NCI-H2107 treated with DMSO at 0.1 percent for 48 hours (cell line): Measurements from ENCODE around the gene MED13L.

Experiments
- DNase-seq: peaks from one replicate; lab custom pipeline; 2025; ENCODE audit not compliant: unreplicated experiment; lab: John Stamatoyannopoulos, UW

Gene MED13L

DNA sequence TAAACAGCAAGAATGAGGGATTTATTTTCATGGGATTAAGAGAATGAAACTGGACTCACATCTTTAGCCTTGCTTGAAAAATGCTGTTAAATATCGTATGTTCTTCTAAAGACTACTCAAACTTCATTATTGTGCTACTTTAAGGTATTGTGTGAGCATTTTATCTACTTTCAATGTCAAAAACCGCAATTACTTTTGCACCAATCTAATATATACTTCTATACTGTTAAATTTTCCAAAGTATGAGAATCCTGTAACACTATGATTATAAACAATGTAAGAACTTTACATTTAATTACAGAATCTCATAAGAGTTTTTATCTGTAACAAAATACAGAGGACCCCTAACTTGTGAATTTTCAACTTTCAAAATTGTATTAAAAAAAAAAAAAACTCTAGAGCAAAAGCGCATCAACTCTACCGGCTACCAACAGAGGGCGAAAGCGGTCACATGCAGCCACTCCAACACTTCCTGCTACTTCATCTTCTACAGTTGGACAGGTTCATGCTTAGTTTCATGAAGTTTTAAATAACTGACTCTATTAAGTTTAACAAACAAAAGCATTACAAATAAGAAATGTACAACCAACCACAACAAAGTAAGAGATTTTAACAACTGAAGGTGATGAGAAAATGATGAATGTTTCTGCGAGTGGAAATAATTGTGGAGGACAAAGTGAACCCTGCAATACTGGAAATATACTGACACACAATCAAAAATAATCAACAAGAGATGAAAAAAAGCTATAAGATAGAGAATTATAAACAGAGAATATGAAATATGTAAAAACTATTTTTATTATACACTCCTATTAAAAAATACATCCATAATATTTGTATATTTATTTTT lies 210.9 kb downstream of the MED13L start:
- DNase-seq, result no peak

DNA sequence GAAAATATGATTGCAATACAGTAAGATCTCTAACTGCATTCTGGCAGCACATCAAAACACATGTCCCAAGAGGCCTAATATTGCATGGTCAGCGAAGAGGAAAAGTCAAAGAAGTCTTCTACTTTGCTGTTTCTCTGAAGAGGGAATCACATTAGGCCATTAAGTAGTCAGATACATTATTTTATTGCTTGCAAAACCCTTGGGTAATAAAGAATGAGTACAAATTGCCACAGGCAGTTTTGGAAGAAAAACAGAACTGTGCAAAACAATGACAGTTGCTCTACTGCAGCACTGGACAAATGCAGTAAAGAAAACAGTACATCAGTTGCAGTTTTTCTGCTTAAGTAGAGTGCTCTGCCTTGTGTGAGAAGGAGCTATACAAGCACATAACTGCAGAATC lies 211.9 kb downstream of the MED13L start:
- no peak for DNase-seq

DNA sequence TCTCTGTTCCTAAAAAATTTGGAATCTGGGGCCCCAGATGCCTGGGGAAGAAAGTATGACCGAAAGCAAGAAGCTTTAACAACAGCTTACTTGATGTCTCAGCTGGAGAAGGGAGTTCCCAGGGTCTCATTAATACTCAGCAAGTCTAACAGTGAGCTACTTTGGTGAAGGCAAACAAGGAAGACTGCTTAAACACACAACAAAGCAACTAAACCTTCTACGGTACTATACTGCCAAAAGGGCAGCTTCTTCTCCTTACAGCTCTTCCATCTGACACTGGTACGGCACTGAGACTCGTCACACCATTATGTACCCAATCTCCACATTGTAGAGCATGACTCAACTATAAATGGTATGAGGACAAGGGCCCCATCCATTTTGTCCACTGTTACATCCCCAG lies 213.0 kb downstream of the MED13L start:
- no peak for DNase-seq

DNA sequence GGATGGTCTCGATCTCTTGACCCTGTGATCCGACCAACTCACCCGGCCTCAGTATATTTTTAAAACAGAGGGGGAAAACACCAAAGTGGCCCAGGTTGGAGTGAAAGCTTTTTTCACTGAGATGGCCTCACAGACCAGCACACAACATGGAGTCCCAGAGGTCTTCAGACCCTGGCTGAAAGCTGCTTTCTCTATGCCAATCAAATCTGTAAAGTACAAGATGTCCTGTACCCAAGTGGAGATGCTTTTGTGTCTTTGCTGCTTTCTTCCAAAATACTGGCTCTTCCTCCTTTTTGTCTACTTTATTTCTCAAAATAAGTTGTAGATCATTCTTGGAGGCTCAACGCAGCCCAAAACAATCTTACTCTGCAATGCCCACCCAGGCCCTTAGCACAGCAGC lies 214.8 kb downstream of the MED13L start:
- DNase-seq, result no peak

DNA sequence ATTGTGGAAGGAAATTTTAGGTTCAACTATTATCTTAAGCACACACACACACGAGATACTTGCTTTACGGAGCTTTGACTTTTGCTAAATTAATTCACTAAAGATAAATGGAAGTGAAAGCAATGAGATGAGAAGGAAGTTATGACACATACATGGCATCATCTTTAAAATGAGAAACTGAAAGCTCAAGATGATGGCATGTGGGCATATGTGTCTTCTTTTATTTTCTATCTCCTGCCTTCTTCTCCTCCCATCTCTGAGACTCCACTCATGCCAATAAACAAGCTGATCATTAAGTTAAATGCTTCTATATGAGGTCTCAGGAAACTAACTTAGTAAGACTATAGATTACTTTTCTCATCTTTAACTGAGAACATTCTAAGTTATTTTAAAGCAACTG lies 216.7 kb downstream of the MED13L start:
- no peak for DNase-seq

DNA sequence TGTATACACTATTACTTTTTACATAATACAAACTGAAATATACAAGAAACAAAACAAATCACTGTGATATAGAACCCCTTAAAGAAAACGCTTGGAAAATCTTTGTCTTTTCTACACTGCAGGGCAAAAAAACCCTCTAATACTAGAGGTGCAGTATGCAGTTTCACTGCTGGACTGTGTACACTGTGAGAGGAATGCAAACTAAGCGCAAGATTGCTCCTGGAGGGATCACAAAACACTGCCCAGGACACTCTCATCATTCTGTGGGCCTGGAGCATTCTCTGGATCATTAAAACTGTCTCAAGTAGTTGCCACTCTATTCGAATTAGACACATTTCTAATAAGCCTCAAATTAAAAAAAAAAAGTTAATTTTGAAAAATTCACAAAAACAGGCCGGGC lies 217.6 kb downstream of the MED13L start:
- DNase-seq, result no peak

DNA sequence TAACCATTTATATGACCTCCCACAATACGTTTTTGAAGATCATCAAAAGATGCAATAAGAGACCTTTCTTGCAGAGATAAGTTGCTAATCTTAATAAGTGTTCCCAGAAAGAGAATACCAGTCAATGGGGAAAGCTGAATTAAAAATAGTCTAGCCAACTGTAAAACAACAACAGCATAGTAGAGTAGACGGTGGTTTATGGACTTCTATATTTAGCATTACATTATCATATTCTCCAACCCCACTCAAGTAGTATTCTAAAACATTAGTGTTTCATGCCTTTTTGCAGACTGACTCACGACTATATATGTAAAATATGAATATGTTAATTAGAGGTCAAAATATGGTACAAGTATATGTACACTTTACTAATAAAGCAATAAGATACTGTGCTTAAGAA lies 218.9 kb downstream of the MED13L start:
- DNase-seq, result no peak

DNA sequence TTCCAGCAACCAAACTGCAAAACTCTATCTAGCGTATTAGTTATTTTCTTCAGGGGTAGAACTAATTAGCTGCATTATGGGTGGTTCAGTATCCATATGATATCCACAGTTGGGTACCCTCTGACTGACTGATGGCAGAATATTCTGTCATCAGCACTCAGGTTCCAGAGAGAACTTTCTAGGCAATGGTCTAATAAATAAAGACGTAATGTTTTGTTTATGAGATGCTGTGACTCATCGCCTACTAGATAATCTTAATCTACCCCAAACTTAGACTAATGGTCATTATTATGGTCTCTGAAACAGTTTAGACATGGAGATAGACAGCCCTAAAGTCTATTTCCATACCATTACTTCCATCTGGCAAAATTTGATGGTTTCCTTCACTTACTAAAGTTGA lies 220.1 kb downstream of the MED13L start:
- no peak for DNase-seq

DNA sequence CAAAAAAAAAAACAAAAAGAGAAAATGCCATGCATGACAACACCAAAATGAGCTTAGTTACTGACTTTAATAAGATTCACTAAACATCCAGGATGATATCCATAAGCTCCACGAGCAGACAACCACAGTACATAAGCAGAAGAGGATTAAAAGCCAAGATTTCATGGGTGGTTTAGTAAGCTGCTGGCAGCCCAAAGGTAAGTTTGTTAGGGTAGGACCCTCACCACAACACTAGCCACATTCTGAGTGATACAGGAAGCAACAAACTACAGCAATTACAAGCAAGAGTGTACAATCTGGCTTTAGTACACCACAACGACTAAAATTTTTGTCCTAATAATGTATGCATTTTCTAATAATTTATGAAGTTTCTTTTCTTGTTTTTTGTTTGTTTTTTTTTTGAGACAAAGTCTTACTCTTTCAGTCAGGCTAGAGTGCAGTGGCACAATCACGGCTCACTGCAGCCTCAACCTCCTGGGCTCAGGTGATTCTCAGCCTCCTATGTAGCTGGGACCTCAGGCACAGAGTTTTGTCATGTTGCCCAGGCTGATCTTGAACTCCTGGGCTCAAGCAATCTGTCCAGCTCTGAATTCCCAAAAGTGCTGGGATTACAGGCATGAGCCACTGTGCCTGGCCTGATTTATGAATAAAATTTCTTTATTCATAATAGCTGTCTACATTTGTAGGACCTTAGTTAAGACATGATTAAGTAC lies 221.4 kb downstream of the MED13L start:
- DNase-seq, result no peak

DNA sequence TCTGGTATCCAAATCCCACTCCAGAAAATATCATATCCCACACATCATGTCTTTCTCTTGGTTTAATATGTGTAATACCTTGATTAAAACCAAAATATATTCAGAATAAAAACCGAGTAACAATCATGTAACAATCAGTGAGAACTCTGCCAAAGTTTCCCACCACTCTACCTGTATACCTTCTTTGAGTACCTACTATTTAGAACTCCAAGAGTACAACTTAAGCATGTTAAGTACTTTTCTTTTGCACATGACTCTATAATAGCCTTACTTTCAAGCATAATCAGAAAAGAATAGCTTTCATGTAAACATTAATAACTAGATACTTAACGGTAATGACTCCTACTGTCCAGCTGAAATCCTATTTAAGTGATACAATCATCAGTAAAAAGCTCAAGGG lies 223.2 kb downstream of the MED13L start:
- DNase-seq, result no peak

DNA sequence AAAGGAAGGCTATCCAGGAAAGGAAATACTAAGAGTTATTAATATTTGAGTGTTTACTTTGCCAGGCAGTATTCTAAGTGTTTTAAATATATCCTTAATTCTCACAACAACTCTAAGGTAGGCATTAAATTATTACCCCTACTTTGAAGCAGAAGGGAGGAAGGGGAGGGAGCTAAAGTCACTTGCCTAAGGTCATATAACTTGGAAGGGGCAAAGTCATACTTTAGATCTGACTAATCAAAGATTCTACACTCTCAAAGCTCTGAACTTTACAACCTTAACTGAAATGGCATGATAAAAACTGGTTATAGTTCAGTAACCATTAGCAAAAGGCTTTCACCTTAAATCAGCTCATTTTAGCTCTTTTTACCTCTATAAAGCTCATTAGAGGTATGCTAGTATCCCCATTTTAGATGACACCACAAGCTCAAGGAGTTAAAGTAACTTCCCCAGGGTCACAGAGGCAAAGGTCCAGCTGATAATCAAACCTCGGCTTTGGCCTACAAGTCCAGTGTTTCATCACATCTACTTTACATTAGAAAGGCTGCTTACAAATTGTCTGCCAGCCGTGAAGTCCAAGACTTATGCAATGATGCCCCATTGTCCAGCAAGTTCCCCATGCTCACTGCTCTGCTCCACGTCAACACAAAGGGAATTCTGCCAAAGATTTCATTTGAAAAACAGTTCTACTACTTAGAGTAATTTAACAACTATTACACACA lies 223.9 kb downstream of the MED13L start:
- no peak for DNase-seq

DNA sequence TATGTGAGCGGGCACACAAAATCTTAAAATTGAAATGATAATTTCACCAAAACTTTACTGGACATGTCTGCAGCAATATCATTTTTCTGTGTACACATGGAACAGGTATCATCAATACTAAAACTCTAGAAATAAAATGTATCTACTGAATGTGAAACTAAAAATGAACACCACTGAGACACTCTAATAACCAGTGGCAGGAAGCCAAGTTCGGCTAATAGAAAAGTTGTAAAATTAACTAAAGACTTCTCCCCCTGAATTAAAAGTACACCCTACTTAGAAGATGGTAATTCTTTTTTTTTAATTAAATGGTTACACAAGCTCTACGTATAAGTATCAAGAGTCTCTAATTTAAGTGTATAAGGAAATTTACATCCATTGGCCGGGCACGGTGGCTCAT lies 227.2 kb downstream of the MED13L start:
- no peak for DNase-seq

DNA sequence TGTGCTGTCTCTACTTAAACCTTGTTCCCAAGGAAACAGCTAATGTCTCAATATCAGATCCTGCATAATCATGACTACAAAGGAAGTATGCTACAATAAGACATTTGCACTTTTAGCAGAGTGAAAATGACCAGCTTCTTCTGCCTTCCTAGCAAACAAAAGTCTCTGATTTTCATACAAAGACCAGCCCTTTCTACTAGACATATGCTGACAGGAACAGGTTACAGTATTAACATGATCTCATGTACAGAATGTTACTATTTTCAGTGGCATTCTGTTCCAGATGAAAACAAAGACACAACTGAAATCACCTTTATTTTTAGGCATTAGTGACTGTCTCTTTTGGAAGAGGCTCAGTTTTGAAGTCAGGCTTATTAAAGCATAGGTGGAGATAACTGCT lies 228.6 kb downstream of the MED13L start:
- no peak for DNase-seq

DNA sequence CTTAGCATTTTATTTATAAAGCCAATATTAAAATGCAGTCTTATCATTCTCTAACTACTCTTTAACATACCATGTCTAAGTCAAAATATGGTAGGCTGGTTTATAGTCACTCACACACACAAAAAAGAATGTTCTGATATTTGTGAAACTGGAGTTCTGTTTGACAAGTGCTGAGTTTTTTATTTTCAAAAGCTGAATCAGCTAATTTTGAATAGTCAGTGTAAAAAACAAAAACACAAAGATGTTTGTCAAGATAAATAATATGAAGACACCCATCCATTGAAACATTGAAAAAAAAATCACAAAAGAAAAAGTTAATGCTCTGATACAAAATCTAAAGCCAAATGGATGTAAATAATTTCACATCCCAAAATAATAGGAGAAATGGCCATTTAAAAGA lies 231.5 kb downstream of the MED13L start:
- no peak for DNase-seq

DNA sequence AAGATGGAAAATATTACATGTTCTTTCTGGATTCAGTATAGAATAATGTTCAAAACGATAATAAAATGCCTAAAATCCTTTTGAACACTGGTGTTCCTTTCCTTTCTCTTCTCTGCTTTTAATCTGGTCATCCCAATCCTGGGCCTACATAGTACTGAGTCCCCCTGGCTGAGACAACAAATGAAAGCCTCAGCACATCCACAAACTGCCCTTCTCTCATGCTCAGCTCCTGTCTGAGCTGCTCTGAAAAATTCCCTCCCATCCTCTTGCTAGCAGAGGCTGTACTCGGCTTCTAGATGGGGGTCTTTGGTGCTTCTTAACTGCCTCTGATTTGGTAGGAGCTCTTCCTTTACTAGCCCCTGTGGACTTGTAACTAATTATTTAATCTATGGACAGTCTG lies 232.3 kb downstream of the MED13L start:
- DNase-seq, result no peak

DNA sequence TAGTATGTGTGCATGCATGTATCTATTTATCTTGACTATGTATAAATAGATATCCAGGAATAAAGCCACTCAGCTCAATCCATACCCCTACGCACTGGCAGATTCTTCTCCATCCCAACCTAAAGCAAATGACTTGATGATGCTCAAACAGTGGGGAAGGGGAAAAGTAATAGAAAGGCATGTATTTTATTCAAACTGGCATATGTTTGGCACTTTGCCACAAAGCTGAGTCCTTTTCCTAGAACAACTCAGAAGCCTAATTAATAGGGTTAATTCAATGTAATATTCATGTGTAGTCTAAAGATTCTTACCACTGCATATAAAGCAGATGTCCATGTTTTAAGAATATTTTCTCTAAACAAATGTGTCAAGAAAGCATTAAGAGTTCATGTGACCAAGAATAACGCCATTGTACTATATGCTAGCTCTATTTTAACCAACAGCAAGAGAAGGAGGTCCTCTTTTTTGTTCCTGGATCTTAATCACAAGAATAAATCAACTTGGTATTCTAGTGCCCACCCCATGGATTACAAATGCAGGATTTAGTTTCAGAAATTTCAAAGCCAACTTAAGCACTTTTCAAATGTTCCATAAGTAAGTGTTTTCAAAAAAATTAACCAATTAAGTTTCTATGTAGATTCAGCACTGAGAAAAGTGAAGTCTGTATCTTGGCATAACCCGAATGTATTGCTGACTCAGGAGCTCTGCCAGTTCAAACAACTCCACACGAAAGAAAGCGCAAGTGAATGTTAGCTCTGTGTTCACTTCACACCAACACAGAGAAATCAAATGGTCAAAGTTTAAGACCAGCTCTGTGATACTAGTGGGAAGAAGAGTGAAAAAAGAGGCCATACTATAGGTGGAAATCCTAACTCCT lies 233.6 kb downstream of the MED13L start:
- no peak for DNase-seq

DNA sequence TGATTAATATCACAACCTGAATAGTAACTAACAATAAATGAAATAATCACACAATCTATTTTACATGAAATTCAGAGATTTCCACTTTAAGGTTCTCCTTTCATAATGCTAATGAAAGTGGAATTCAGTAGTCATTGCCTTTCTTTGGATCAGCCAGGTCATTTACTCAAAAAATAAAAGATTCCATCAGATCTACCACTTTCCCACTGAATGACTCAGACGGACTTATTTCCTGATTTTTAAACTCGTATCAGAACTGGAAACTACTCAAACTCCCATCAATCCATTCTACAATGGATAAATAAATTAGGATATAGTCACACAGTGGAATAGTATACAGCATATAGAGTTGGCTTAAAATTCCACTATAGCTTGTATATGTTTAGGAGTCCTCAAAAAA lies 237.1 kb downstream of the MED13L start:
- DNase-seq, result no peak

DNA sequence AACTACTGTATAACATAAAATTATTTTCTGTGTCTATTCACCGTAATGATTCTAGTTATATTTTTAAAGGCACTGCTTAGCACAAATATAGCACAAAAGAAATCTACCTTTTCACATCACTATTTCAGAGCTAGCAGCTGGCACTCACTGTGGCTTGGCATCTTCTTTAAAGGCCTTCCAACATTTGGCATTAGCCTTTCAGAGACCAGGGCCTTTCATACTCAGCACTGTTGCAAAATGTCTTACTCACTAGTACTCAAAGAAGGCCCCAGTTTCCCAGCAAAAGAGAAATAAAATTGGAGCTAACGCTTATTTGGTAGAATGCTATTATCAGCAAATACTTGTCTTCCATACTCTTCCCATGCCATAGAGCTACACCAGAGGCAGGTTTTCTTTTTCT lies 238.4 kb downstream of the MED13L start:
- no peak for DNase-seq

DNA sequence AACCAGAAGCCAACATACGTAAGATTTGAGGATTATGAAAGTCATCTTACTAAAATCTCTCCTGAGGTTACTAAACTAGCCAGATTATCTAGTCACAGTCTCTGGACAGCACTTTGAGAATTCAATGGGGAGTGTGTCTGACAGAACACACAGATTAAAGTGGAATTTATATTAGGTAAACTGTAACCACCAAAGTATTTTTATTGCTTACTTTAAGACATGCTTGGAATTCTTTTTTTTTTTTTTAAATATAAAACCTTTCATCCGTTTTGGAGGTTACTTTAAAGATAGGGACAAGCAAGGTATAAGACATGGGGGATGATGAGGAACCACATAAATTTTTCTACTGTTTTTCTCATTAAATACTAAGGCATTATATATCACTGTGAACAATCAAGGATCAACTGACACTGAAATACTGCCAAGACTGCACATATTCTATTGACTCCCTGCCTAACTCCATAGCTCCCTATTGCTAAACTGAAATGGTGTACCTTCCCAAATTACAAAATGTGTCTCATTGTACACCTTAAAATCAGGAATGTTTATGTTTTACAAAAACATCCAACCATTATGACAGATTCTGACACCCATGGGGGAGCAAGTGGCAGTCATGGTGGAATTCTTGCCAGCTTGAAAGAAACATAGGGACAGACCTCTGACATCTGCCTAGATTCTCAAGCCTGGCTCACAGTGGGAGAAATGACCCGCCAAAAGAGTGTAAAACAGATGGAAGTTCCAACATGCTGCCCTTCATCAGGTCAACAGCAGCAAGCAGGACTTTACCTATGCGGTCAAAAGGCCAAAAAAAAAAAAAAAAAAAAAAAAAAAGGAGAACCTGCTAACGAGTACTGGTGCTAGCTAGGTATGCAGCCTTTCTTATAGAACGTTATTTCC lies 239.3 kb downstream of the MED13L start:
- DNase-seq, result no peak

DNA sequence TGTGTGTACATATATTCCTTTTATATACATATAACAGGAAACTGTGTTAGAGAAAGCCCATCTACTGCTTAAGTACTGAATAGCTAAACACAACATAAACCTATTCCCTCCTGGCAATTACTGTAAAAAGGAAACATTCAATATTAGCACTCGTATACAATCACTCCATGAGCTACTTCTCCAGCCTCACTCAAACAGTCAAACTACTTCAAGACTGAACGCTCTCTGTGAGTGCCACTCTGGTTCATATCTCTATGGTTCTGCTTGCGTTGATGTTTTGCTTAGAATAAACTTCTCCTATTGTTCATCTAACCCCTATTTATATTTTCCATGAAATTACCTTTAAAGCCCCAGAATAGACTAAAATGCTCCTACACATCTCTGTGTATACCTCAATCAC lies 243.7 kb downstream of the MED13L start:
- no peak for DNase-seq
